ENCODE measurements around the gene ZBED4.

The ZBED4 gene

GRCh38 chr22:49879871-49880270 is 26.2 kb downstream of the ZBED4 start:
- DNase-seq, result no peak

- DNase-seq, result no peak
Measured at GRCh38 chr22:49880281-49880680, 26.6 kb downstream of the ZBED4 start.

GRCh38 chr22:49881856-49882255 is 28.2 kb downstream of the ZBED4 start:
- no peak for DNase-seq

- DNase-seq, result no peak
Measured at GRCh38 chr22:49882519-49883293, 29.1 kb downstream of the ZBED4 start.

- DNase-seq, result no peak
Measured at GRCh38 chr22:49883294-49883640, 29.6 kb downstream of the ZBED4 start.

- DNase-seq, result no peak
Measured at GRCh38 chr22:49884075-49884474, 30.4 kb downstream of the ZBED4 start.

- no peak for DNase-seq
Measured at GRCh38 chr22:49884503-49885260, 31.0 kb downstream of the ZBED4 start.

GRCh38 chr22:49885281-49885680 is 31.6 kb downstream of the ZBED4 start:
- DNase-seq, result no peak

- DNase-seq, result no peak
Measured at GRCh38 chr22:49885881-49886280, 32.2 kb downstream of the ZBED4 start.

GRCh38 chr22:49886346-49887063 is 32.9 kb downstream of the ZBED4 start:
- DNase-seq, result no peak

- no peak for DNase-seq
Measured at GRCh38 chr22:49887064-49887451, 33.4 kb downstream of the ZBED4 start.

- no peak for DNase-seq
Measured at GRCh38 chr22:49887702-49888101, 34.1 kb downstream of the ZBED4 start.

- DNase-seq, result no peak
Measured at GRCh38 chr22:49889071-49889470, 35.4 kb downstream of the ZBED4 start.

- DNase-seq, result no peak
Measured at GRCh38 chr22:49892226-49892899, 38.7 kb downstream of the ZBED4 start.

GRCh38 chr22:49893025-49893424 is 39.4 kb downstream of the ZBED4 start:
- no peak for DNase-seq

GRCh38 chr22:49894322-49895054 is 40.8 kb downstream of the ZBED4 start:
- DNase-seq, result no peak

GRCh38 chr22:49896201-49896600 is 42.6 kb downstream of the ZBED4 start:
- no peak for DNase-seq

- no peak for DNase-seq
Measured at GRCh38 chr22:49897015-49897684, 43.5 kb downstream of the ZBED4 start.

GRCh38 chr22:49899530-49899929 is 45.9 kb downstream of the ZBED4 start:
- no peak for DNase-seq

GRCh38 chr22:49900441-49901230 is 47.0 kb downstream of the ZBED4 start:
- no peak for DNase-seq

- no peak for DNase-seq
Measured at GRCh38 chr22:49901457-49901856, 47.8 kb downstream of the ZBED4 start.
